H1 (cell line): ENCODE results near the gene TLR10. TPM values are rescaled to one million over a fixed set of nuclear protein-coding genes. Genes with fewer than 3 reads are reported as not detected.

Experiments used
- EP300 ChIP-seq, 2 experiments: IDR thresholded peaks; 1 replicate in 1 of 2; 2 replicates in 1 of 2; pipeline ENCODE4 v1.6.1; 2011 to 2012; ENCODE audit warnings: low read depth in 2 of 2, low read length in 2 of 2, mild to moderate bottlenecking in 2 of 2, borderline replicate concordance in 1 of 2, inconsistent platforms in 1 of 2, moderate library complexity in 1 of 2
- KDM4A ChIP-seq: IDR thresholded peaks from one replicate; pipeline ENCODE4 v1.7.1; 2012; ENCODE audit warnings: low read depth, mild to moderate bottlenecking, moderate library complexity, low read length, inconsistent platforms; ENCODE audit not compliant: severe bottlenecking
- POLR2AphosphoS5 ChIP-seq: IDR thresholded peaks from 2 replicates; pipeline ENCODE4 v1.6.1; 2011; ENCODE audit warnings: low read depth, low read length
- RBBP5 ChIP-seq: IDR thresholded peaks from 2 replicates; pipeline ENCODE4 v1.7.1; 2012; ENCODE audit warnings: low read depth, mild to moderate bottlenecking, inconsistent platforms, low read length, moderate library complexity, borderline replicate concordance
- polyA plus RNA-seq, 7 experiments: library from polyadenylated mRNA; depleted of rRNA in 3 of 7; stranded (reverse) in 5 of 7; unstranded in 2 of 7; fragments of >200 nt in 5 of 7; fragments of 200-250 nt in 2 of 7; gene quantifications; 1 replicate in 5 of 7; 2 replicates in 1 of 7; 4 replicates in 1 of 7; pipeline versions ENCODE4 v1.2.1 to v1.2.3, GENCODE V29; 2011 to 2013; ENCODE audit warnings: missing spikeins in 2 of 7, mixed read lengths in 2 of 7
- total RNA-seq: library from RNA; stranded (reverse); fragmentation: NEBNext Ultra II Directional; extraction: Animal tissue kit (Norgen Biotek cat#: 25700); gene quantifications from 2 replicates; pipeline ENCODE4 v1.2.1, GENCODE V29; 2021

Gene TLR10
- total and polyA plus RNA-seq, 2 of the 8 experiments (the other 6 are each of a cell fraction or from before 2014, with no cell fraction given) = not detected

GRCh38 chr4:38785901-38786402, 3.2 kb upstream of the TLR10 start (continued):
- TF ChIP-seq KDM4A = no peak
- no peak for TF ChIP-seq RBBP5
- no peak for TF ChIP-seq POLR2AphosphoS5
- no peak for TF ChIP-seq EP300 (IDR thresholded peaks at IDR 0.05; ENCODE audit: borderline replicate concordance in 1 of 2, low read depth in 2 of 2, low read length in 2 of 2)
